Esophagus muscularis mucosa (tissue), 4 donors: ENCODE results near the gene ABTB1. TPM values are rescaled to one million over a fixed set of nuclear protein-coding genes. Genes with fewer than 3 reads are reported as not detected.

Experiments
- DNase-seq: peaks from one replicate; pipeline ENCODE4 v3.0.0-alpha.2; 2017; ENCODE audit errors: extremely low spot score
- H3K27ac ChIP-seq, 4 donors: fragments of 200-600 bp; sonication (generic); replicated peaks in 1 of 4; 1 replicate in 3 of 4; 2 replicates in 1 of 4; pipeline ENCODE4 v1.5.1; 2016 to 2019; ENCODE audit warnings: mild to moderate bottlenecking in 1 of 4
- H3K27me3 ChIP-seq, 4 donors: fragments of 200-600 bp; sonication (generic); one replicate each; pipeline versions ENCODE4 v1.5.1 to v1.6.0; 2016 to 2019
- H3K36me3 ChIP-seq, 4 donors: fragments of 200-600 bp; sonication (generic); one replicate each; pipeline ENCODE4 v1.5.1; 2016 to 2019
- H3K4me1 ChIP-seq, 4 donors: fragments of 200-600 bp; sonication (generic); one replicate each; pipeline ENCODE4 v1.5.1; 2016 to 2019
- H3K4me3 ChIP-seq, 4 donors: fragments of 200-600 bp; sonication (generic); 1 replicate in 2 of 4; 2 replicates in 2 of 4; pipeline ENCODE4 v1.5.1; 2016 to 2019; ENCODE audit warnings: mild to moderate bottlenecking in 4 of 4, moderate library complexity in 1 of 4
- H3K9me3 ChIP-seq, 4 donors: fragments of 200-600 bp; sonication (generic); 1 replicate in 3 of 4; 2 replicates in 1 of 4; pipeline ENCODE4 v1.5.1; 2016 to 2019
- CTCF ChIP-seq, 3 experiments: fragments of 200-600 bp in 2 of 3; fragments of 450-650 bp in 1 of 3; sonication (generic) in 2 of 3; IDR thresholded peaks; one replicate each; pipeline ENCODE4 v1.5.1; 2017 to 2019; ENCODE audit warnings: antibody characterized with exemption in 3 of 3, mild to moderate bottlenecking in 2 of 3, moderate library complexity in 1 of 3
- EP300 ChIP-seq: sonication (generic); formaldehyde crosslinking; IDR thresholded peaks from one replicate; pipeline ENCODE4 v1.6.1; 2017; ENCODE audit warnings: antibody characterized with exemption
- POLR2A ChIP-seq: fragments of 450-650 bp; IDR thresholded peaks from one replicate; pipeline ENCODE4 v1.6.1; 2017; ENCODE audit warnings: antibody characterized with exemption, moderate library complexity, mild to moderate bottlenecking, low read depth
- POLR2AphosphoS5 ChIP-seq, 2 donors: sonication (generic); formaldehyde crosslinking; IDR thresholded peaks; one replicate each; pipeline ENCODE4 v1.6.1; 2017; ENCODE audit warnings: antibody characterized with exemption in 2 of 2
- WGBS: methylation state at CpG from one replicate; pipeline ENCODE4 v1.1.5; 2018; 5-methylcytosine and 5-hydroxymethylcytosine counted together
- intact Hi-C: fragments of 100-400 bp; cut with DNase I; formaldehyde crosslinking; loops from one replicate; pipeline ENCODE4 v1.15.1; 2023
- total RNA-seq, 4 donors: library from RNA; depleted of rRNA; stranded (reverse); fragments of >200 nt; gene quantifications; one replicate each; pipeline versions ENCODE4 v1.1.0 to v1.2.1, GENCODE V29; 2016

The ABTB1 gene
- total RNA-seq, 4 donors from 2014 or later, result 21.7 to 44.4 (median 40.6) TPM

DNA sequence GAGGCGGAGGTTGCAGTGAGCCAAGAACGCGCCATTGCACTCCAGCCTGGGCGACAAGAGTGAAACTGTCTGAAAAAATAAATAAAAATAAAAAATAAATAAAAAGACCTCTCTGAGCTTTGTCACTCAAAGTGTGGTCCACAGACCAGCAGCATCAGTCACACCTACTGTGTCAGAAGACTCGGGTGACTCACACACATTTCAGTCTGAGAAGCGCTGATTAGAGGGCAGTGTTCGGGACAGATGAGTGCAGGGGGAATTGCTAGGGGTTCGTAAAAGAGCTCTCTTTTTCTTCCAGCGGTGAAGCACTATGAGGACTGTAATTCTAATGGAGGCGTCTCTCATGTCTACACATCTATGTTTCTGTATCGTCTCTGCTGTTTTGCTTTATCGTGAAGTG lies 38.1 kb upstream of the ABTB1 start:
- WGBS, result 93% methylated on average over 12 of the region's 12 CpGs
- Histone ChIP-seq H3K36me3 (no peaks in the 10 kb centered on the region), H3K9me3 (no peaks in the 10 kb centered on the region), H3K27ac (no peak overlapping the region), H3K4me3 (no peak overlapping the region), H3K4me1 (peaks cover 6 to 12% (median 9%) of the 10 kb centered on the region in 4 donors), H3K27me3 (peaks cover 0 to 13% (median 0%) of the 10 kb centered on the region in 4 donors)
- TF ChIP-seq POLR2AphosphoS5 (IDR thresholded peaks at IDR 0.05), result no peak
- no peak for TF ChIP-seq EP300
- no peak for TF ChIP-seq POLR2A
- TF ChIP-seq CTCF (IDR thresholded peaks at IDR 0.05), result no peak
- intact Hi-C loops, result no loop called here
- no peak for DNase-seq

GRCh38 chr3:127637546-127637945 lies 35.2 kb upstream of the ABTB1 start:
- Histone ChIP-seq H3K9me3 (no peaks in the 10 kb centered on the region), H3K27me3 (no peaks in the 10 kb centered on the region), H3K4me1 (no peaks in the 10 kb centered on the region), H3K36me3 (no peaks in the 10 kb centered on the region), H3K4me3 (no peak overlapping the region), H3K27ac (no peak overlapping the region)
- intact Hi-C loops, result no loop called here
- 78% methylated on average over 3 of the region's 3 CpGs for WGBS
- no peak for DNase-seq
- TF ChIP-seq EP300 (no peak), CTCF (IDR thresholded peaks at IDR 0.05) (no peak), POLR2AphosphoS5 (IDR thresholded peaks at IDR 0.05) (no peak), POLR2A (no peak)

- Histone ChIP-seq H3K27me3 (no peaks in the 10 kb centered on the region), H3K4me3 (no peak overlapping the region), H3K27ac (no peak overlapping the region), H3K36me3 (no peaks in the 10 kb centered on the region), H3K9me3 (no peaks in the 10 kb centered on the region), H3K4me1 (no peaks in the 10 kb centered on the region)
- intact Hi-C loops, result no loop called here
- DNase-seq, result no peak
- no peak for TF ChIP-seq POLR2AphosphoS5 (IDR thresholded peaks at IDR 0.05)
- TF ChIP-seq EP300, result no peak
- no peak for TF ChIP-seq CTCF (IDR thresholded peaks at IDR 0.05)
- no peak for TF ChIP-seq POLR2A
Measured at GRCh38 chr3:127637971-127638370, 34.8 kb upstream of the ABTB1 start.

DNA sequence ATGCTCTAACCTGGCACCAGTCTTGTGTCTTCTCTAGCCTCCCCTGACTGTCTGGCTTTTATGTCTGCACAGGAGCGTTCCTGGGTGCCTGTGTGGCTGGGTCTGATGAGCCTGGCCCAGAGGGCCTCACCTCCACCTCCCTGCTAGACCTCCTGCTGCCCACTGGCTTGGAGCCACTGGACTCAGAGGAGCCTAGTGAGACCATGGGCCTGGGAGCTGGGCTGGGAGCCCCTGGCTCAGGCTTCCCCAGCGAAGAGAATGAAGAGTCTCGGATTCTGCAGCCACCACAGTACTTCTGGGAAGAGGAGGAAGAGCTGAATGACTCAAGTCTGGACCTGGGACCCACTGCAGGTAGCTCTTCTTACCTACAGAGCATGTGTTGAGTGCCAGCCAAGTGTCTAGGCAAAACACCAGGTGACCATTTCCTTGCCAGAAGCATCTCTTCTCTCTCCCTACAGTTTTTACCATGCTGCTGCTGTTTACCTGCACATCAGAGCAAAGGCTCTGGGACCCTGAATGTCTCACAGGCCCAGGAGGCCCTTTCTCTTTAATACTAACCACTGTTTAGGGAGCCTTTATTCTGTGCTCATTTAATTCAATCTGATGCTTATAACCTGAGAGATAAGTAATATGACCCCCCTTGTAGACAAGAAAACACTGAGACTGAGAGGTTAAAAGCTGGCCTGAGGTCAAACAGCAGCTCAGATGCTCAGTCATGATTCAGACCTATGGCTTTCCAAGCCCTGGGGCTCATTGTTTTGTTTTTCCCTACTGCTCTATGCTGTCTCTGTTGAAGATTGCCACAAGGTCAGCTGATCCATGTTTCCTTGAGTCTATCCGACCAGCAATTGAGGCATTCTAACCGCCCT lies 33.3 kb upstream of the ABTB1 start:
- no peaks in the 10 kb centered on the region for H3K9me3 ChIP-seq
- no peaks in the 10 kb centered on the region for H3K36me3 ChIP-seq
- H3K27ac ChIP-seq, result no peak overlapping the region
- no peak overlapping the region for H3K4me3 ChIP-seq
- 90% methylated on average over 4 of the region's 5 CpGs for WGBS
- H3K27me3 ChIP-seq, result no peaks in the 10 kb centered on the region
- no peak for DNase-seq
- TF ChIP-seq EP300 (no peak), POLR2AphosphoS5 (IDR thresholded peaks at IDR 0.05) (no peak), CTCF (IDR thresholded peaks at IDR 0.05) (no peak), POLR2A (no peak)
- intact Hi-C loops, result no loop called here
- no peaks in the 10 kb centered on the region for H3K4me1 ChIP-seq

DNA sequence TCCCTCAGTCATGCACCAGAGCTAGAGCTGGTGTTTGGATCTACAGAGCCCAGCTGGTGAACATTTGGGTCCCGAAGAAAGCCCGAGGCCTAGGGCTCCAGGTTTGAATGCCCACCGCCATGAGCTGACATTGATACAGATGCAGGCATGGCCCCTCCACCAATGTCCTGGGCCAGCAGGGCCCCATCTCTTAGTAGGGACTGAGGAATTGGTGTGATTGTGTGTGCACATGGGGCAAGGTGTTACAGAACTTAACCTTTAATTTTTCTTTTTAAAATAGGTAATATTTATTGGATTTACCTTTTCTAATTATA lies 32.8 kb upstream of the ABTB1 start:
- Histone ChIP-seq H3K4me1 (no peaks in the 10 kb centered on the region), H3K36me3 (no peaks in the 10 kb centered on the region), H3K9me3 (no peaks in the 10 kb centered on the region), H3K4me3 (no peak overlapping the region), H3K27ac (no peak overlapping the region), H3K27me3 (no peaks in the 10 kb centered on the region)
- intact Hi-C loops, result no loop called here
- no peak for DNase-seq
- WGBS, result 97% methylated on average over 3 of the region's 3 CpGs
- TF ChIP-seq EP300, result no peak
- no peak for TF ChIP-seq POLR2AphosphoS5 (IDR thresholded peaks at IDR 0.05)
- TF ChIP-seq CTCF (IDR thresholded peaks at IDR 0.05), result no peak
- TF ChIP-seq POLR2A, result no peak
